Ovary (tissue), 3 donors: Measurements from ENCODE around the gene PDS5B.

Experiments used
- POLR2A ChIP-seq: fragments of 450-650 bp; IDR thresholded peaks from one replicate; pipeline ENCODE4 v1.6.1; 2017; ENCODE audit warnings: antibody characterized with exemption, mild to moderate bottlenecking, moderate library complexity
- TF ChIP-seq, protein P1 (sequence below), 3 donors: fragments of 450-650 bp in 2 of 3; fragments of 200-600 bp in 1 of 3; IDR thresholded peaks; one replicate each; pipeline versions ENCODE4 v1.5.1 to v1.8.0; 2016 to 2022; ENCODE audit warnings: antibody characterized with exemption in 3 of 3, mild to moderate bottlenecking in 1 of 3
- donor health status: DM: no; HTN: no; CAD: no.

DNA sequence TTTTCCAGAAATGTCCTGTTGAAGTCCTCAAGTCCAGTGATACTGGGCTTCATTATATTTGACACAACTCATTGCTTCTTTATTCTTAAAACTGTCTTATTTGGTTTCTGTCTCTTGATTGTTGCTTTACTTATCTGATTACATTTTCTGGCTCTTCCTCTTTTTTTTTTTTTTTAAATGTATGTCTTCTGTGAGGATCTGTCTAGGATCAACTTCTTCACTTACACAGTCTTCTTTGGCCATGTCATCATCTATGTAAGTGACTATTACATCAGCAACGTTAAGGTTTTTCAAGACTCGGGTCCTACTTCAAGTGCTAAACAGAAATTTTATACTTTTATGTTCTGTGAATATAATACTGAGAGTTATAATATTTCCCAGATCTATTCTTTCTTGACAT, 162.1 kb downstream of the PDS5B start:
- TF ChIP-seq, protein P1, sequence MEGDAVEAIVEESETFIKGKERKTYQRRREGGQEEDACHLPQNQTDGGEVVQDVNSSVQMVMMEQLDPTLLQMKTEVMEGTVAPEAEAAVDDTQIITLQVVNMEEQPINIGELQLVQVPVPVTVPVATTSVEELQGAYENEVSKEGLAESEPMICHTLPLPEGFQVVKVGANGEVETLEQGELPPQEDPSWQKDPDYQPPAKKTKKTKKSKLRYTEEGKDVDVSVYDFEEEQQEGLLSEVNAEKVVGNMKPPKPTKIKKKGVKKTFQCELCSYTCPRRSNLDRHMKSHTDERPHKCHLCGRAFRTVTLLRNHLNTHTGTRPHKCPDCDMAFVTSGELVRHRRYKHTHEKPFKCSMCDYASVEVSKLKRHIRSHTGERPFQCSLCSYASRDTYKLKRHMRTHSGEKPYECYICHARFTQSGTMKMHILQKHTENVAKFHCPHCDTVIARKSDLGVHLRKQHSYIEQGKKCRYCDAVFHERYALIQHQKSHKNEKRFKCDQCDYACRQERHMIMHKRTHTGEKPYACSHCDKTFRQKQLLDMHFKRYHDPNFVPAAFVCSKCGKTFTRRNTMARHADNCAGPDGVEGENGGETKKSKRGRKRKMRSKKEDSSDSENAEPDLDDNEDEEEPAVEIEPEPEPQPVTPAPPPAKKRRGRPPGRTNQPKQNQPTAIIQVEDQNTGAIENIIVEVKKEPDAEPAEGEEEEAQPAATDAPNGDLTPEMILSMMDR (IDR thresholded peaks at IDR 0.05), result no peak
- TF ChIP-seq POLR2A, result no peak
